KMS-11 (cell line): ENCODE measurements around the gene GPC1.
A peak's percentile ranks its signal among the peaks of the same experiment; 100 is the strongest.
"Not testable (repeated sequence)": the region's sequence is repeated elsewhere in the genome, so short reads cannot be mapped to it uniquely, and the experiment has no call there.

Experiments
- H2AFZ ChIP-seq: fragments of 200-600 bp; sonication (generic); 2 replicates; pipeline ENCODE4 v1.6.1; 2016; ENCODE audit warnings: antibody characterized with exemption, mixed run types, low read depth
- H3K27ac ChIP-seq: fragments of 200-600 bp; sonication (generic); 2 replicates; pipeline ENCODE4 v1.6.1; 2016; ENCODE audit warnings: mild to moderate bottlenecking, mixed run types
- H3K27me3 ChIP-seq: fragments of 200-600 bp; sonication (generic); 2 replicates; pipeline ENCODE4 v1.6.1; 2017; ENCODE audit warnings: mild to moderate bottlenecking, low read depth, mixed run types, moderate library complexity; ENCODE audit not compliant: insufficient read depth
- H3K36me3 ChIP-seq: fragments of 200-600 bp; sonication (generic); 2 replicates; pipeline ENCODE4 v1.6.1; 2017; ENCODE audit warnings: mild to moderate bottlenecking, mixed run types; ENCODE audit not compliant: insufficient read depth
- H3K4me1 ChIP-seq: fragments of 200-600 bp; sonication (generic); 2 replicates; pipeline ENCODE4 v1.6.1; 2016; ENCODE audit warnings: mild to moderate bottlenecking, low read depth, mixed run types; ENCODE audit not compliant: poor library complexity, severe bottlenecking
- H3K4me2 ChIP-seq: fragments of 200-600 bp; sonication (generic); 2 replicates; pipeline ENCODE4 v1.7.0; 2016; ENCODE audit warnings: mild to moderate bottlenecking, mixed run types
- H3K4me3 ChIP-seq: fragments of 200-600 bp; sonication (generic); IDR thresholded peaks from 2 replicates; pipeline ENCODE4 v1.6.1; 2017; ENCODE audit warnings: low read depth, low read length, mixed read lengths; ENCODE audit not compliant: insufficient read depth
- H3K79me2 ChIP-seq: fragments of 200-600 bp; sonication (generic); 2 replicates; pipeline ENCODE4 v1.6.1; 2016; ENCODE audit warnings: low read depth, mixed run types; ENCODE audit not compliant: insufficient read depth
- H3K9ac ChIP-seq: fragments of 200-600 bp; sonication (generic); 2 replicates; pipeline ENCODE4 v1.6.1; 2016; ENCODE audit warnings: mild to moderate bottlenecking, mixed run types
- H4K20me1 ChIP-seq: fragments of 200-600 bp; sonication (generic); 2 replicates; pipeline ENCODE4 v1.6.1; 2016; ENCODE audit warnings: mild to moderate bottlenecking, mixed run types; ENCODE audit not compliant: insufficient read depth
- TF ChIP-seq, protein P1 (sequence below): fragments of 200-600 bp; sonication (generic); conservative IDR thresholded peaks from 2 replicates; pipeline ENCODE4 v1.6.1; 2017; ENCODE audit warnings: low read depth, mild to moderate bottlenecking, antibody characterized with exemption, low read length, moderate library complexity, mixed read lengths

The GPC1 gene

DNA sequence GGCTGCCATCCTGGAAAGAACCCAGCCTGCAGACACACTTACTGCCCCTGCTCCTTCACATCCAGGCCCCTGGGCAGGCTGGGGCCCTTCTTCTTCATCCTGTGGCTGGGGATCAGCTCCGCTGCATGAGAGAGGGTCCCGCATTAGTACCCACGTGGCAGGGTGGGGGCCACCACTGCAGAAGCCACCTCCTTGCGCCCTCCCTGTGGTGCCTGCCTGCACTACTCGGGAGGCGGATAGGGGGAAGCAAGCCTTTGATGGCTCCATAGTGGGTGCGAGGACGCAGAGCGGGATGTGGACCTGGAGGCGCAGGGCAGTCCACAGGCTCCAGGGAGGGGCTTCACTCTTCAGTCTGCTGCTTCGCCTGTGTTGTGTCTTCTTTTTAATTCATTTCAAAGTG is 46.7 kb downstream of the GPC1 start:
- Histone ChIP-seq H3K4me3 (no peak overlapping the region), H3K27me3 (no peaks in the 10 kb centered on the region), H3K79me2 (no peaks in the 10 kb centered on the region), H3K4me2 (no peak overlapping the region), H2AFZ (no peak overlapping the region), H3K9ac (no peak overlapping the region), H3K27ac (no peak overlapping the region), H3K4me1 (no peaks in the 10 kb centered on the region), H4K20me1 (no peaks in the 10 kb centered on the region), H3K36me3 (no peaks in the 10 kb centered on the region)
- TF ChIP-seq, protein P1, sequence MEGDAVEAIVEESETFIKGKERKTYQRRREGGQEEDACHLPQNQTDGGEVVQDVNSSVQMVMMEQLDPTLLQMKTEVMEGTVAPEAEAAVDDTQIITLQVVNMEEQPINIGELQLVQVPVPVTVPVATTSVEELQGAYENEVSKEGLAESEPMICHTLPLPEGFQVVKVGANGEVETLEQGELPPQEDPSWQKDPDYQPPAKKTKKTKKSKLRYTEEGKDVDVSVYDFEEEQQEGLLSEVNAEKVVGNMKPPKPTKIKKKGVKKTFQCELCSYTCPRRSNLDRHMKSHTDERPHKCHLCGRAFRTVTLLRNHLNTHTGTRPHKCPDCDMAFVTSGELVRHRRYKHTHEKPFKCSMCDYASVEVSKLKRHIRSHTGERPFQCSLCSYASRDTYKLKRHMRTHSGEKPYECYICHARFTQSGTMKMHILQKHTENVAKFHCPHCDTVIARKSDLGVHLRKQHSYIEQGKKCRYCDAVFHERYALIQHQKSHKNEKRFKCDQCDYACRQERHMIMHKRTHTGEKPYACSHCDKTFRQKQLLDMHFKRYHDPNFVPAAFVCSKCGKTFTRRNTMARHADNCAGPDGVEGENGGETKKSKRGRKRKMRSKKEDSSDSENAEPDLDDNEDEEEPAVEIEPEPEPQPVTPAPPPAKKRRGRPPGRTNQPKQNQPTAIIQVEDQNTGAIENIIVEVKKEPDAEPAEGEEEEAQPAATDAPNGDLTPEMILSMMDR, result no peak

DNA sequence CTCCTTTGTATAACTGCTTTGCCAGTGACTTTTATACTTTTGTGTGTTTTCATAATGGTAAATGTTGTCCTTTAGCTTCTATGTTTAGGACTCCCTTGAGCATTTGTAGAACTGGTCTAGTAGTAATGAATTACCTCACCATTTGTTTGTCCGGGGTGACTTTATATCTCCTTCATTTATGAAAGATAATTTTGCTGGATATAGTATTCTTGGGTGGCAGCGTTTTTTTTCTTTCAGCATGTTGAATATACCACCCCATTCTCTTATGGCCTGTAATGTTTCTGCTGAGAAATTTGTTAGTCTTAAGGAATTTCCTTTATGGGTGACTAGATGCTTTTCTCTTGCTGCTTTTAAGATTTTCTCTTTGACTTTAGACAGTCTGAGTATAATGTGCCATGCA is 56.0 kb downstream of the GPC1 start:
- Histone ChIP-seq H3K4me3 (no peak overlapping the region), H3K27me3 (no peaks in the 10 kb centered on the region), H3K4me2 (no peak overlapping the region), H3K4me1 (no peaks in the 10 kb centered on the region), H3K27ac (no peak overlapping the region), H4K20me1 (no peaks in the 10 kb centered on the region), H2AFZ (no peak overlapping the region), H3K9ac (no peak overlapping the region), H3K79me2 (no peaks in the 10 kb centered on the region), H3K36me3 (no peaks in the 10 kb centered on the region)
- TF ChIP-seq, protein P1, result no peak

DNA sequence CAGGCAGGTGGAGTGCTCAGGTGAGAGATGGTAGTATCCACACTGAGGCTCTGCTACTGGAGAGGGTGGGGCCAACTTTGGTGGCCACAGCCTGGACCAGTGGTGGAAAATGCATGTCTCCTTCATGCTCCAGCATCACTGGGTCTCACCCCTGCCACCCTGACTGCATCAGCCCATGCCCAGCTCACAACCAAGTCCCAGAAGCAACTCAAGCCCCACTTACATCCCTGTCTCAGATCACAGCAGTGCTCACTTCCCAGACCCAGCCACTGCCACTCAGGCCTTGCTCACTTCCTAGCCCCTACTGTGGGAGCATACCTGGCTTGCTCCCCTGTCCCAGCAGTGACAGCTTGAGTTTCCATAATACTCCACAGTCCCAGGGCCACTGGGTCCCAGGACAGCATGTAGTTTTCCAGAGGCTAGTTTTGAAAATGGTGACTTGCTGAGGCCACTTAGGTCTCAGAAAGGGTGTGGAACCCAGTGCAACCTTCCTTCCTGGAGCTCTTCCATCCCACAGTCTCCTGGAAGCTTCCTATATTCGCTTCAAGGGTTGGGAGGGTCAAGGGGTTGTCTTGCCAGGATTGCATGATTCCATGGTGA is 58.8 kb downstream of the GPC1 start:
- TF ChIP-seq, protein P1, result no peak
- H3K79me2 ChIP-seq, result no peaks in the 10 kb centered on the region
- no peaks in the 10 kb centered on the region for H3K36me3 ChIP-seq
- H3K9ac ChIP-seq, result no peak overlapping the region
- no peaks in the 10 kb centered on the region for H3K27me3 ChIP-seq
- H3K27ac ChIP-seq, result no peak overlapping the region
- H2AFZ ChIP-seq, result no peak overlapping the region
- no peak overlapping the region for H3K4me2 ChIP-seq
- no peak overlapping the region for H3K4me3 ChIP-seq
- H4K20me1 ChIP-seq, result no peaks in the 10 kb centered on the region
- no peaks in the 10 kb centered on the region for H3K4me1 ChIP-seq

DNA sequence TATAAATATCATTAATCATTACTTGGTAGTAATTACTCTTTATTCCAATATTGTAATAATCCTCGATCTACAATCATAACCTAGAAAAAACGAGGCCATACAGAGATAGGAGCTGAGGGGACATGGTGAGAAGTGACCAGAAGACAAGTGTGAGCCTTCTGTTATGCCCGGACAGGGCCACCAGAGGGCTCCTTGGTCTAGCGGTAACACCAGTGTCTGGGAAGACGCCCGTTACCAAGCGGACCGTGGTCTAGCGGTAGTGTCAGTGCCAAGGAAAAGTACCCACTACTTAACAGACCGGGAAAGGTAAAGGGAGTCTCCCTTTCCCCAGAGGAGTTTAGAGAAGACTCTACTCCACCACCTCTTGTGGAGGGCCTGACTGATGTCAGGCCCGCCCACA is 59.5 kb downstream of the GPC1 start:
- H3K36me3 ChIP-seq, H3K79me2 ChIP-seq, H3K4me3 ChIP-seq, H3K27me3 ChIP-seq, H4K20me1 ChIP-seq, H3K9ac ChIP-seq, H2AFZ ChIP-seq, H3K27ac ChIP-seq, H3K4me2 ChIP-seq, H3K4me1 ChIP-seq: not testable (repeated sequence)
- TF ChIP-seq, protein P1, result peak; percentile 24; the same call in 1 of the 2 replicates

DNA sequence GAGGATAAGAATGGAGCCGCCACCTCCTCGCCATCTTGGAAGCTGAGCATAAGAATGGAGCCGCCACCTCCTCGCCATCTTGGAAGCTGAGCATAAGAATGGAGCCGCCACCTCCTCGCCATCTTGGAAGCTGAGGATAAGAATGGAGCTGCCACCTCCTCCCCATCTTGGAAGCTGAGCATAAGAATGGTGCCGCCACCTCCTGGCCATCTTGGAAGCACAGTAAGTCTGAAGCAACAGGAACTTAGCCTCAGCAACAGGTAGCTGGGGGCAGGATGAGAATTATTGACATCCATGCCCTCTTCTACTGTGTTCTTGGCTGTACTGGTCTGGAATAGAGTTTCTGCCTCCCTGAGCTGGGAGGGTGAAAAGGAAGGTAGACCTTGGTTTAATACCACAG is 61.6 kb downstream of the GPC1 start:
- H3K4me1 ChIP-seq, H3K27me3 ChIP-seq, H3K4me2 ChIP-seq, H3K9ac ChIP-seq, H3K4me3 ChIP-seq, H3K27ac ChIP-seq, H2AFZ ChIP-seq, H4K20me1 ChIP-seq, H3K79me2 ChIP-seq, H3K36me3 ChIP-seq: not testable (repeated sequence)
